Right renal cortex interstitium (tissue), 3 donors: Measurements from ENCODE around the gene COL4A2. TPM values are rescaled to one million over a fixed set of nuclear protein-coding genes. Genes with fewer than 3 reads are reported as not detected.
"Not testable (repeated sequence)": the region's sequence is repeated elsewhere in the genome, so short reads cannot be mapped to it uniquely, and the experiment has no call there.

Source experiments
- DNase-seq, 3 donors: peaks; one replicate each; pipeline ENCODE4 v3.0.0-alpha.2; 2013; ENCODE audit warnings: low read depth in 3 of 3, low spot score in 2 of 3
- polyA plus RNA-seq, 3 donors: library from polyadenylated mRNA; unstranded; fragments of 120-200 nt; gene quantifications; one replicate each; pipeline ENCODE4 v1.2.1, GENCODE V29; 2013; ENCODE audit not compliant: insufficient read length in 3 of 3

Gene COL4A2
- polyA plus RNA-seq, 3 donors: 384 to 416 (median 398) TPM

GRCh38 chr13:110448677-110449076 lies 141.6 kb downstream of the COL4A2 start:
- DNase-seq: no peak

DNA sequence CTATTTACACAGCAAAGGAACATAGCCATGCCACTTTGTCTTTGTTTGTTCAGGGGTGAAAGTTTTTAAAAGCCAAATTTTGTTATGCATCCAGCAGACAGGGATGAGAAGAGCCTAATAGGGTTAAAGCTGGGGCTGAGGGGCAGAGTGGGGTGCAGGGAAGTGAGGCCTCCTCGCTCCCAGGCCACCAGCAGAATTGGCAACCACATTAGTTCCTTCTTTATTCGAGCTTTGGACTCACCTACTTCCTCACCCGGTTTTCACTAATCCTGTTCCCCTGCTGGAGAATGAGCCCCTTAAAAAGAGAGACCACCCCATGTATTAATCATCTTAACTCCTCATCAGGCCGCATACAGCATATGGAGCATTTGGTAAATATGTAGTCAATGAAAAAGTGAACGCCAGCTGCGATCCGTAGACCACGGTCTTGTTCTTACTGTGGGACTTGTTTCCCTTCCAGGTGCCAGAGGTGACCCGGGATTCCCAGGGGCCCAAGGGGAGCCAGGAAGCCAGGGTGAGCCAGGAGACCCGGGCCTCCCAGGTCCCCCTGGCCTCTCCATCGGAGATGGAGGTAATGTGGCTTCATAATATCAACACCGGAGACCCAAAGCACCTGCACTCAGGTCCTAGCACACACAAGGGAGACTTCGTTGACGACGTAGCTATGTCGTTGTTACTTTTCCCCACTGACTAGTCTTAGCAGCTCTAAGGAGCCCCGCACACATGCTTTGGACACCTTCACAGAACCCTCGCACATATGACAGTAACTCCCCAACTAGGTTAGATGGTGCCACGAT lies 142.3 kb downstream of the COL4A2 start:
- DNase-seq: no peak

DNA sequence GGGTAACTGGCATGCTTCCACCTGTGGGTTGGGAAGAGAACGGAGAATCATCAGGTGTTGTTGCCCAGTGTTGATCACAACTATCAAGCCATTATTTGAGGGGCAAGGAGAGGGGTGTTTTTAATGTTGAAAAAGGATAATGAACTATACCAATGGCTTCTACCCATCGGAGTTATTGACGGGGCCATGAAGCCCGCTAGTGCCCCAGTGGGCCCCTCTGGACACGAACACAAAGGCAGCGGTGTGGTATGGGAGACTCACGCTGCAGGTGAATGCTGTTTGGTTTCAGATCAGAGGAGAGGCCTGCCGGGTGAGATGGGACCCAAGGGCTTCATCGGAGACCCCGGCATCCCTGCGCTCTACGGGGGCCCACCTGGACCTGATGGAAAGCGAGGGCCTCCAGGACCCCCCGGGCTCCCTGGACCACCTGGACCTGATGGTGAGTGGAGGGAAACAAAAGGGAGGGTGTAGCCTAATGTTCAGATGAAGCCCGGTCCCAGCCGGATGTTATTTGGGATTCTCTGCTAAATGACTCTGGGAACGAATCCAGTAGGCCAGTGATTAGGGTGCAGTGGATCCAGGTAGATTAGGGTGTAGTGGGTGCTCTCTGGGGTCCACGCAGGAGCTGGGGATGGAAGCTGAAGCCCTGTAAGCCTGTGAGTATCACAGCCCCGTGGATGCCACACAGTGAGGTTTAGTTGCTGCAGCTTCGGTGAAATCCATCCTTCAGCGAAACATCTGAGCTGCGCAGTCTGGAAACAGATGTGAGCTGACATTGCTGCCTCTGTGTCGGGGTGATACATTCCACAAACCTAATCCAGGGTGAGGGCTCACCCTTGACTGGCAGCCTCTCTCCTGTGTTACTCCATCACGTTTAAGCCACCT lies 143.2 kb downstream of the COL4A2 start:
- DNase-seq: no peak

DNA sequence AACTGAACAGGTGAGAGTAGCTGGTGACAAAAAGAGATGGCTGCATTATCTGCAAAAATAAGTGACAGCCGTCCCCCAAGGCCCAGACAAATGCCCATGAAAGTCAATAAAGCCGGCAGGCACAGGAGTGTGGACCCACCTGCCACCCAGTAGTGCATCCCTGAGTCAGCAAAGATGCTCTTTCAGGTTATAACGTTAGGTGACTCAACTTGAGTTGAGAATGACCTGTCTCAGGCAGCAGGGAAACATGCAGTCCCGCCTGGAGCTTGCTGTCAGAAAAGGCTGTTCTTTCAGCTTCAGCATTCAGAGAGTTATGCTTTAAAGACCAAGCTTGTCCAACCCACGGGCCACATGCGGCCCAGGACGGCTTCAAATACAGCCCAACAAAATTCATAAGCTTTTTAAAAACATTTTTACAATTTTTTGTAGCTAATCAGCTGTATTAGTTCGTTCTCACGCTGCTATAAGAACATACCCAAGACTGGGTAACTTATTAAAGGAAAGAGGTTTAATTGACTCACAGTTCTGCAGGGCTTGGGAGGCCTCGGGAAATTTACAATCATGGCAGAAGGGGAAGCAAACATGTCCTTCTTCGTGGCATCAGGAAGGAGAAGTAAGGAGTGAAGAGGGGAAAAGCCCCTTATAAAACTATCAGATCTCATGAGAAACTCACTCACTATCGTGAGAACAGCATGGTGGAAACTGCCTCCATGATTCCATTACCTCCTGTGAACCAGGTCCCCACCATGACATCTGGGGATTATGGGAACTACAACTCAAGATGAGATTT lies 144.1 kb downstream of the COL4A2 start:
- no peak for DNase-seq

- not testable (repeated sequence) for DNase-seq
Measured at GRCh38 chr13:110453091-110453490, 146.0 kb downstream of the COL4A2 start.

- DNase-seq: no peak
Measured at GRCh38 chr13:110453797-110454196, 146.7 kb downstream of the COL4A2 start.

DNA sequence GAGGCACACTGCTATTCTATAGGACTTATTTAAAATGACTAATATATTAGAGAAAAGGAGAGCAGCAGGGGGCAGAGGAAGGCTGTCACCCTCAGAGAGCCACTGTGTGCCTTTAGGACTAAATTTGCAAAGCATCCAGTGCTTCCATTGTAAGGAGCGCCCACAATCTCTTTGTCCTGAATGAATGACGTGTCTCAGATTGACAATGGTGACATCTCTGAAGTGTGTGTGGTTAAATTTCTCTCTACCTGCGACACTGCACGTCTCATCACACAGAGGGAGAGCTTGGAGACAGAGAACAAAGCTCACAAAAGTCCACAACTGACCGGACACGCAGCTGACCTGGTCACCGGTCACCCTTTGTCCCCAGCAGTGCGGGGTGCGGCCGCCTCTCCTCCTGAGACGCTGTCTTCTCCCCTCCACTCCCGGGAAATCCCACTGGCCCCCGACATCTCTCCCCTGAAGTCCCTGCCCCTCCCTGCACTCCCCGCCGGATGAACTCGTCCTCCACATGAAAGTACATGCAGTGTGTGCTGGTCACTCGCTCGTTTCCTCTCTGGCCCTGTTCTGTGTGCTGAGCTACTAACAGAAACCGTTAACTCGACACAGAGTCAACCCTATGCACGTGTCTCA lies 147.3 kb downstream of the COL4A2 start:
- DNase-seq: no peak

DNA sequence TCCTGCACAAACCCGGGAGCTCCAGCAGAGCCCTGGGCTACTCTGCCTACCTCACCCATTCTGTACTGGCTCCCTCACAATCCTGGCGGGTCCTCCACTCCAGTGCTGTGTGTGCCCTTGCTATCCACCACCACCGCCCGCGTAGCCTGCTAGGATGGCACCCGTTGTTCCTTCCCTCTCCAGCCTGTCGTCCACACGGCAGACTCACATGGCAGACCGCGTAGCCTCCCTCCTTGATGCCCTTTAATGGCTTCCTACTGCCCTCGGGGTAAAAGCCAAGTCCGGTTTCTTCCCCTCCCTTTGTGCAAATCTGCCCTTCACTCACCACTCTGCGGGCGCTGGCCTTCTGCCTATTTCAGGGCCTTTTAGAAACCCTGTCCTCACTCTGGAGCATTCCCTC lies 147.9 kb downstream of the COL4A2 start:
- DNase-seq: no peak

DNA sequence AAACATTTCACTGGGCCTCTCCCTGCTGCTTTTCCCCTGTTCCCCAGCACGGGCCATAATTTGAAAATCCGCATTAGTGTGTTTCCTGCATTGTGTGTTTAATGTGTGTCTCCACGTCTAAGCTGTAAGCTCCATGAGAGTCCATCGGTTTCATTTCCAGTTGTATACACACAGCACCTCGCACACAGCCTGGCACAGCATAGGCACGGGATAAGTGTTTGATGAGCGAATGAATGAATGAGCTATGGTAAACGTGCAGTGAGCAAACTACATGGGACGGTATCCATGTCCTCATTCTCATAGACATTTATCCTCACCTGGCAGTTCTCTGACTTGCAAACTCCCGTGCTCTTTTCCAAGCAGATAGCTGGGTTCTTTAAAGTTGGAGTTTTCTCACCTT lies 148.4 kb downstream of the COL4A2 start:
- no peak for DNase-seq

- DNase-seq: no peak
Measured at GRCh38 chr13:110455941-110456340, 148.9 kb downstream of the COL4A2 start.

GRCh38 chr13:110456550-110456949 lies 149.5 kb downstream of the COL4A2 start:
- no peak for DNase-seq

DNA sequence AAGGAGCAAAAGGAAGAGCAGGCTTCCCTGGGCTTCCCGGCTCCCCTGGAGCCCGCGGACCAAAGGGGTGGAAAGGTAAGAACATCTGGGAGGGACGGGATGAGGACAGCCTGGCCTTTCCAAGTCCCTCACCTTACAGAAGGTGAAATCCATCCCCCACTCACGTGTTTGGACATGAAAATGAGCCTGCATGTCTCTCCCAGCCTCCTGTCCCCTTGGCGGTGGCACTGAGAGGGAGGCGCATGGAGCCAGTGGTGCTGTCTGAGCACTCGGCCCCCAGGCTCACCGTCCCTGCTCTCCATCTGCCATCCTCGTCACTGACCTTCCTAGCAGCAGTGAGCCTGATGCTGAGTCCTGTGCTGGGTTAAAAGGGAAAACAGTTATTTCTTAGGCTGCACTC lies 150.3 kb downstream of the COL4A2 start:
- no peak for DNase-seq

- DNase-seq: no peak
Measured at GRCh38 chr13:110458017-110458416, 150.9 kb downstream of the COL4A2 start.

- no peak for DNase-seq
Measured at GRCh38 chr13:110458594-110459365, 151.7 kb downstream of the COL4A2 start.

DNA sequence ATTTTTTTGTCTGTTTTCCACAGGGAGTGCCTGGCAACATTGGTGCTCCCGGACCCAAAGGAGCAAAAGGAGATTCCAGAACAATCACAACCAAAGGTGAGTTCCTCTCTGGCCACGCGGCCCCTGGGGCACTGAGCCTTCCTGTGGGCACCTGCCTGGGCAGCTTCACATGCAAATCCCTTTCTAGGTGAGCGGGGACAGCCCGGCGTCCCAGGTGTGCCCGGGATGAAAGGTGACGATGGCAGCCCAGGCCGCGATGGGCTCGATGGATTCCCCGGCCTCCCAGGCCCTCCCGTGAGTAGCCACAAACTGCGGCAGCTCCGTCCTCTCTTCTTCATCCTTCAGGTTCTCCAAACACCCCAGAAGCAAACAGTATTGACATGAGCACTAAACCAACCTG lies 155.0 kb downstream of the COL4A2 start:
- no peak for DNase-seq

DNA sequence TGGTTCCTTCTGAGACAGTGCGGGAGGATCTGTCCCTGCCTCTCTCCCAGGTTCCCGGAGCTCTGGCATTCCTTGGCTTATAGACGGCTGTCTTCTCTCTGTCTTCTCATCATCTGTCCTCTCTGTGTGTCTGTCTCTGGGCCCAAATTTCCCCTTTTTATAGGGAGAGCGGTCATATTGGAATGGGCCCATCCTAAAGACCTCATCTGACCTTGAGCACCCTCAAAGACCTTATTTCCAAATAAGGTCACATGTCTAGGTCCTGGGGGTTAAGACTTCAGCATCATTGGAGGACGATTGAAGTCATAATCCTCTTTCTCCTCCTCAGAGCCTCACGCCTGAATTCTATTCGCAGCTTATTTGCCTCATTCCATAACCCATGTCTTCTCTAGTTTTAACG lies 156.1 kb downstream of the COL4A2 start:
- DNase-seq: no peak

- no peak for DNase-seq
Measured at GRCh38 chr13:110463871-110464510, 156.9 kb downstream of the COL4A2 start.

DNA sequence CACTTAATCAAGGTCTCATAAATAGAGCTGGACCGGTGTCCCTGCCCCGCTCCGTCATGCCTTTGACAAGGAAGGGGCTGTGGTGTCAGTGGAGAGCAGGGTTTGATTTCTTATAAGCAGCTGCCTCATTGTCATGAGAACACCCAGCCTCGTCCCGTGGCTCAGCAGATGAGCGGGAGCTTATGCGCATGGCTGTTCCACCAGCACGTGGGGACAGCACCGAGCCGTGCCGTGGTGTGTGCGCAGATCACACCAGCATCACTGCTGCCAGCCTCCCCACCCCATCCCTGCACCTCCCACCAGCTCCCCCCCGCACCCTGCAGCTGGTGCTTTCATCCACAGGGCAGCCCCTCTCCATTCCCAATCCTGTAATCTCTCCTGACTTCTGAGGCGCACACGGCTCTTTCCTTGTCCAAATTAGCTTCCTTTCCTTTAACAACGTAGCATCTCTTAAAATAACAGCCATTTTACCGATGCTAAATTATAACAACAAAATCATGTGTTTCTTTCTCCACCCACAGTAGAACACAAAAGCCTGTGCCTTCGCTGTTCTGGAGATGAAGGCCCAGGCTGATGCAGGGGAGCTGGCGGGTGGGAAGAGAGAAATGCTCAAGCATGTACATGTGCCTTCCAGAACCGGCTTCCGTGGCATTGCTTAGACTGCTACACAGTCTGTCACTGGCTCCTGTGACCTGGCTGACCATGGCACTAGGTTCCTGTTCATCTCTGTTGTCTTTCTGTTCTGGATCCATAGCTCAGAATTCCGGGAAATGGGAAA lies 157.7 kb downstream of the COL4A2 start:
- no peak for DNase-seq

DNA sequence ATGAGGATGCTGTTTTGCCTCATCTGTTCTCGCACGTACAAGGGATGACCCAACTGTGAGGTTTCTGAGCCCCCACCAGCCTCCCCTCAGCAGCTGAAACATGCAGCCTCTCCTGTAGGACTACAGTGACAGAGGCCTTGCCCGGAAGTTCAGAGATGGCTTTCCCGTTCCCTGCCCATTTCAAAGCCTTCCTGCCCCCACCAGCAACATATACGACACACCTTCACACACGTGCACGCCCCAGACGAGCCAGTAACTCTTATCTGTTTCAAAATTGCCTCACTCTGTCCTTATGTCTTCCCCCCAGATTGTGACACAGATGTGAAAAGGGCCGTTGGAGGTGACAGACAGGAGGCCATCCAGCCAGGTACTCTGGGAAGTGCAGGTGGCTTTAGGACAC lies 158.6 kb downstream of the COL4A2 start:
- no peak for DNase-seq
